Tibial nerve (tissue), 4 donors: ENCODE measurements around the gene ZBED1. TPM values are rescaled to one million over a fixed set of nuclear protein-coding genes. Genes with fewer than 3 reads are reported as not detected.

Experiments used
- DNase-seq, 2 donors: peaks; one replicate each; pipeline ENCODE4 v3.0.0-alpha.2; 2019; ENCODE audit warnings: low spot score in 2 of 2
- H3K27ac ChIP-seq, 4 donors: fragments of 200-600 bp; sonication (generic) in 3 of 4; one replicate each; pipeline ENCODE4 v1.5.1; 2017 to 2019; ENCODE audit warnings: mild to moderate bottlenecking in 1 of 4
- H3K27me3 ChIP-seq, 2 donors: fragments of 200-600 bp; sonication (generic) in 1 of 2; one replicate each; pipeline versions ENCODE4 v1.5.1 to v1.6.0; 2017 to 2019
- H3K36me3 ChIP-seq, 3 donors: fragments of 200-600 bp; sonication (generic); one replicate each; pipeline ENCODE4 v1.5.1; 2018 to 2019
- H3K4me1 ChIP-seq, 4 donors: fragments of 200-600 bp; sonication (generic) in 3 of 4; one replicate each; pipeline ENCODE4 v1.5.1; 2017 to 2019
- H3K4me3 ChIP-seq, 4 donors: fragments of 200-600 bp; sonication (generic) in 3 of 4; one replicate each; pipeline ENCODE4 v1.5.1; 2017 to 2019; ENCODE audit warnings: mild to moderate bottlenecking in 1 of 4, moderate library complexity in 1 of 4
- H3K9me3 ChIP-seq, 4 donors: fragments of 200-600 bp; sonication (generic) in 3 of 4; one replicate each; pipeline ENCODE4 v1.5.1; 2017 to 2019
- CTCF ChIP-seq, 5 experiments: fragments of 200-600 bp in 3 of 5; fragments of 450-650 bp in 2 of 5; sonication (generic) in 3 of 5; IDR thresholded peaks; one replicate each; pipeline ENCODE4 v1.5.1; 2016 to 2019; ENCODE audit warnings: antibody characterized with exemption in 5 of 5, mild to moderate bottlenecking in 3 of 5, moderate library complexity in 2 of 5
- EP300 ChIP-seq, 2 donors: sonication (generic); formaldehyde crosslinking; IDR thresholded peaks; one replicate each; pipeline ENCODE4 v1.6.1; 2017; ENCODE audit warnings: antibody characterized with exemption in 2 of 2, mild to moderate bottlenecking in 1 of 2
- WGBS, 2 donors: methylation state at CpG; one replicate each; pipeline ENCODE4 v1.1.5; 2018; 5-methylcytosine and 5-hydroxymethylcytosine counted together
- total RNA-seq, 4 donors: library from RNA; depleted of rRNA; stranded (reverse); fragments of >200 nt; gene quantifications; one replicate each; pipeline ENCODE4 v1.1.0, GENCODE V29; 2016

ZBED1 gene
- total RNA-seq, 4 donors from 2014 or later, result 35.6 to 68.2 (median 48.2) TPM

DNA sequence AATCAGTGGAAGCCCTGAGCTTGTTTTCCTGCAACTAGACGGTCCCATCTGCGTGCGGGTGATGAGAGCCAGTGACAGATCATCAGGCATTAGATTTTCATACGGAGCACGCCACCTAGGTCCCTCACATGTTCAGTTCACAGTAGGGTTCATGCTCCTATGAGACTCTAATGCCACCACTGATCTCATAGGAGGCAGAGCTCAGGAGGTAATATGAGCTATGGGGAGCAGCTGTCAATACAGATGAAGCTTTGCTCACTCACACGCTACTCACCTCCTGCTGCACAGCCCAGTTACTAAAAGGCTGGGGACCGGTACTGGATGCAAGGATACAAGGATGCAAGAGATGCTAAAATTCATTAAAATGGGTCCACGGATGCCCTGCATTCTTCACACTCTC, 61.2 kb downstream of the ZBED1 start:
- H3K36me3 ChIP-seq, result peaks cover 0 to 33% (median 0%) of the 10 kb centered on the region in 3 donors
- no peaks in the 10 kb centered on the region for H3K27me3 ChIP-seq
- H3K4me1 ChIP-seq, result no peaks in the 10 kb centered on the region
- TF ChIP-seq CTCF (IDR thresholded peaks at IDR 0.05) (no peak), EP300 (IDR thresholded peaks at IDR 0.05) (no peak)
- DNase-seq, result no peak
- H3K27ac ChIP-seq, result no peak overlapping the region
- no peak overlapping the region for H3K4me3 ChIP-seq
- 90 to 97% methylated on average over 8 of the region's 8 CpGs for WGBS, 2 donors
- H3K9me3 ChIP-seq, result peaks cover 0 to 7% (median 0%) of the 10 kb centered on the region in 4 donors

Other genes starting within 250 kb of the ZBED1 start
- 10 to 100 TPM; 20.3 to 44.3 (median 31.7) TPM for gene DHRSX, start within 50 bp of the ZBED1 start, total RNA-seq
- 100 to 1,000 TPM; 249 to 611 (median 391) TPM for gene CD99, start 190.3 kb upstream of the ZBED1 start, total RNA-seq